ENCODE data around the gene TSPOAP1. TPM values are rescaled to one million over a fixed set of nuclear protein-coding genes. Genes with fewer than 3 reads are reported as not detected.
A peak's percentile ranks its signal among the peaks of the same experiment; 100 is the strongest.

TSPOAP1 gene
- polyA plus RNA-seq (2011; rRNA removed): not detected in 2 replicates
- not detected in 2 replicates for polyA plus RNA-seq (2012; cell fraction: cytosol; rRNA removed)
- 0.01 and 0.04 TPM in 2 replicates for polyA plus RNA-seq (2012; cell fraction: nucleus; rRNA removed)
- polyA plus RNA-seq (2017; fragmentation: RNase III; extraction: RNeasy Plus Mini Kit Qiagen cat#74134 plus additional on column Dnase treatment): not detected in 3 replicates
- not detected in 2 replicates for polyA minus RNA-seq (2011; rRNA and poly(A)+ RNA removed)

GRCh38 chr17:58328195-58329034 lies at the start of gene TSPOAP1:
TSPOAP1 (minus strand) TSS chr17:58328795; CDS start chr17:58327920, 875 bp downstream.
- no peak for ATAC-seq
- ChIA-PET POLR2A (interaction anchor here (0.5 to 1.2 kb wide), 3 partner anchors 23 to 89 kb away, joined by 3 to 5 read pairs (median 4); partner anchors contain the start of gene SUPT4H1), CTCF (interaction anchor here (0.9 to 3.5 kb wide), 4 partner anchors 9 to 111 kb away, joined by 3 to 34 read pairs (median 8); partner anchors contain the start of gene RNF43)
- H3K4me2 ChIP-seq: no peak within 1 kb of the TSS
- 53% methylated on average over 16 of the region's 23 CpGs for WGBS (ENCODE audit: missing lambda C conversion rate)
- no peak for TF ChIP-seq NR3C1 (IDR thresholded peaks at IDR 0.05)
- TF ChIP-seq RAD21 (conservative IDR thresholded peaks at IDR 0.05 in 1 of 2, IDR thresholded peaks at IDR 0.05 in 1 of 2): no peak
- no peak for TF ChIP-seq RARB (CRISPR knock-in tag; IDR thresholded peaks at IDR 0.05)
- no peak for TF ChIP-seq ZNF302 (CRISPR knock-in tag; IDR thresholded peaks at IDR 0.05)
- TF ChIP-seq FOSL2 (IDR thresholded peaks at IDR 0.05): no peak
- TF ChIP-seq FOSL2 (CRISPR knock-in tag; IDR thresholded peaks at IDR 0.05): no peak
- TF ChIP-seq USF2 (IDR thresholded peaks at IDR 0.05): no peak
- no peak for TF ChIP-seq POLR2A (IDR thresholded peaks at IDR 0.05; ENCODE audit: low read length)
- TF ChIP-seq KDM5A (IDR thresholded peaks at IDR 0.05): no peak
- TF ChIP-seq MAX (IDR thresholded peaks at IDR 0.05): no peak
- TF ChIP-seq CTCF (IDR thresholded peaks at IDR 0.05): no peak
- no peak for TF ChIP-seq PBX3 (IDR thresholded peaks at IDR 0.05)
- TF ChIP-seq POLR2AphosphoS2 (conservative IDR thresholded peaks at IDR 0.05; ENCODE audit: low read length): no peak
- no peak for TF ChIP-seq REST (IDR thresholded peaks at IDR 0.05)
- no peak for TF ChIP-seq HEYL (CRISPR knock-in tag; IDR thresholded peaks at IDR 0.05)
- no peak for TF ChIP-seq E2F6 (IDR thresholded peaks at IDR 0.05; ENCODE audit: borderline replicate concordance, low read depth)
- TF ChIP-seq PHF8 (IDR thresholded peaks at IDR 0.05; ENCODE audit: borderline replicate concordance, low read depth): no peak
- TF ChIP-seq KDM1A (IDR thresholded peaks at IDR 0.05; ENCODE audit: low read depth): no peak
- no peak for TF ChIP-seq NPAS2 (CRISPR knock-in tag; IDR thresholded peaks at IDR 0.05; ENCODE audit: borderline replicate concordance)
- peaks cover 9% of the 10 kb centered on the region for H3K4me1 ChIP-seq
- no peak for DNase-seq (ENCODE audit: low read depth in 1 of 2, low spot score in 1 of 2)
- H3K27ac ChIP-seq: 0 out of 6 replicates have a peak within 1 kb of the TSS, but pooled peaks of 1 of the 2 experiments have one; percentile 4
- H3K4me3 ChIP-seq: no peak within 1 kb of the TSS
- FAIRE-seq: no peak
- no peaks in the 10 kb centered on the region for H3K9me3 ChIP-seq
